GM19438 (cell line): Measurements from ENCODE around the gene LRRC4C.
"Not testable (repeated sequence)": the region's sequence is repeated elsewhere in the genome, so short reads cannot be mapped to it uniquely, and the experiment has no call there.

ENCODE experiments used
- ATAC-seq: cut with Tn5 transposase; IDR thresholded peaks from one replicate; pipeline ENCODE4 v1.9.1; 2021; ENCODE audit warnings: low read depth; ENCODE audit not compliant: unreplicated experiment

Gene LRRC4C

DNA sequence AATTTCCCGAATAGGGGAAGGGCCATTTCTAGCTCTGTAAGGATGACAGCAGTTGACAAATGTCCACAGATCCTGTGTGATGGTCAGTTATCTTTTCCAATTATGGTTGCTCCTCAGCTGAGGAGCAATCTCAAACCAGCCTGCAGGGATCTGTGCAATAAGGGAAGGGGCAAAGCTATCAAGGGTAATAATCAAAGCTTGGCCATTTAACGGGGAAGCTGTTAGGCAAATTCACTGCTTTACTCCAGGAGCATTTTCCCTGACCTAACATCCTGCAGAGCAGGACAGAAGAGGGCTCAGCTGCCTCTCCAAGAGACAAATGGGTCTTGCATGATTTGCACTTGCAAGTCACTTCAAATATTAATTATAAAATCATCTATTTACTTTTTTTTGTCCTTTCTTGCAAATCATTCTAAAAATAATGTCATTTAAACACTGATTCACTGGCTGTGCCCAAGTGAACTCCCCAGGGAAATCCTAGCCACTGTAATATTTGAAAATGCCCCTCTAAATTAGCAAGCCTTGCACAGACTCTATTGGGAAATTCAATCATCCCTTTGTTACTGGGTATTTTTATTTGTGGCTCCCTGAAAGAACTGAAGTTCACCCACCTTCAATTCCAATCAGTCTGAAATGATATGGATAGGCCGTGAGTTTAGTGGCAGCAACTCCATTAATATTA is 1256.7 kb downstream of the LRRC4C start:
- no peak for ATAC-seq

DNA sequence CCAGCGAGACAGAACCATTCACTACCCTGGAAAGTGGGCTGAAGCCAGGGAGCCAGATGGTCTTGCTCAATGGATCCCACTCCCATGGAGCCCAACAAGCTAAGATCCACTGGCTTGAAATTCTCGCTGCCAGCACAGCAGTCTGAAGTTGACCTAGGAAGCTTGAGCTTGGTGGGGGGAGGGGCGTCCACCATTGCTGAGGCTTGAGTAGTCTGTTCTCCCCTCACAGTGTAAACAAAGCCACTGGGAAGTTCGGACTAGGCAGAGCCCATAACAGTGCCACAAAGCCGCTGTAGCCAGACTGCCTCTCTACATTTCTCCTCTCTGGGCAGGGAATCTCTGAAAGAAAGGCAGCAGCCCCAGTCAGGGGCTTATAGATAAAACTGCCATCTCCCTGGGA is 1266.9 kb downstream of the LRRC4C start:
- not testable (repeated sequence) for ATAC-seq

DNA sequence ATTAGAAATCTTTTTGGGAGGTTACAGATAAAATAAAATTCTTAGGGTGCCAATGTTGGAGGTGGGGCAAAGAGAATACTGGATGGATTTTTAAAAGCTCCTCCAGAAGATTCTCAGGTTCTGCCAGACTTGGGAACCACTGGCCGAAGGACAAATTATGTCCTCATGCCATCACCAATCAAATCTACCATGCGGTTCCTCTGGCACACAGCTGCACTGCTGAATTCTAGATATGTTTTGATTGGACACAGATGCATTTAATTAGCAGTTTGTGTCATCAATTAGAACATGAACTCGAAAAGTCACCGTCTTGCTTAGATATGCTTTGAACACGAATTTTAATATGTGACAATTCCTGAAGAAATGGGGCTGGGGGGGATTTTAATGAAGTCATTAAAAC is 1269.2 kb downstream of the LRRC4C start:
- no peak for ATAC-seq

DNA sequence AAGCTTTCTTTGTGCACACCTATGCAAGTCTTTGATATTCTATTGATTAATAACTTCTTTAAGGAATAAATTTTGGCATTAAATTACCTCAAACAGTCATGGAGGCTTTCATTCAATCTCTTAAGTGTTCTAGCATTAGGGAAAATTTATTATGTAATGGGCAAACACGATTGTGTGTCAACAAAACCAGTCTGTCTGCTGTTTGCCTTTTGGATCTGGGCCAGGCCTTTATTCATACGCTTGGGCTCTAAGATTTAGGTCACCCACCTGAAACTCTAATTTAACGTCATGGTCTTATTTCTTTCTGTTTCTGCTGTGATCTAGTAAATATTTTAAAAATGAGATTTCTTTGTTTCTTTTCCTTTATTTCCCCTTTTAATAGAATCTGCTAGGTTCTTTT is 1270.6 kb downstream of the LRRC4C start:
- ATAC-seq = no peak

DNA sequence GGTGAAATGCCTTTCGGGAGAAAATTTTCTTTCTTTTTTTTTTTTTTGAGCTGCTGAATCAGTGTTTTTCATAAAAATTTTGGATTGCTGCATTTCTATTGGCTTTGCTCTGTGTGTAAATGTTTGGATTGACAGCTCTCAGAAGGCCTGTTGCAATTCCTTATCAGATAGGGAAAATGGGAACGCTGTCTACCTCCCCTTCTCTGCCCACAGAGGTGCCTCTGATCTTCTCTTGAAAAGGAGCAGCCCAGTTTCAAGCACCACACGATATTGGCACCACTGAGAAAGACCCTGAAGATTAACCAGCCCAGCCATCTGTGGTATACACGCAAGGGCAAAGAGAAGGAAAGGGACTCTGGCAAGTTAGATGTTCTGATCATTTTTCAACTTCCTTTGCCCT is 1272.2 kb downstream of the LRRC4C start:
- no peak for ATAC-seq

DNA sequence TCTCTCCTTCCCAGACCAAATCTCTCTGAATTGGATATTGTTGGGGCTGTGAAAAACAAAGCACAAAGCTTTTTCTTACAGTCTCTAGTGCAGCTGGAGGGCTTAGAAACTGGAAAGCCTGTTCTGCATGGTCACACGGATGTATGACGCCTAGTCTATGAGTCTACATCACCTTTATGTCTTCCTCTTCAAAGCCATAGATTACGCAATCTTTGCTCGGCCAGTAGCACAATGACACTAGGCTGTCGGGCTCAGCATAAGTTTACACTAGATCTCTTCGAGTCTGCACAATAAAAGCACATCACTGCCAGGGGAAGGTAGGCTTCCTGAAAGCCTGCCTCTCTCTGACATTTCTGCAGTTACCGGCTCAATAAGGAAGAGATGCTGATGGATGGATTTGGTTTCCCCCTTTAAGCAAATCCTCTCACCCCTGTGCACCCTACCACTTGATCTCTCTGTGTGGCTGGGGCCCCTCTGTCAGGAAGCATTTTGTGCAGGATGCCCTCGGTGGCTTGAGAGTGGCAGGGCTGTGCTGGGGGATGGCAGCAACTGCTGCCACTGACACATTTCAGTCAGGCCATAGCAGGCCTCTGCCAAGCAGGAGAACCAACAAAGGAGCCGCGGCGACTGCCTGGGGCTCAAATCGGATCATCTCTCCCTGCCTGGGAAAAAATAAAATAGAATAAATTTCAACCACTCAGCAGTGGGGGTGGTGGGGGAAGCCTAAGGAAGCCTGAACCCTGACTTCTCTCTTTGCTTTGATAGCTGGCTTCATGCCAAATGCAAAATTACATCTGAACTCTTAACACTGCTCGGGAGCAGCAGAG is 1272.8 kb downstream of the LRRC4C start:
- ATAC-seq = no peak

DNA sequence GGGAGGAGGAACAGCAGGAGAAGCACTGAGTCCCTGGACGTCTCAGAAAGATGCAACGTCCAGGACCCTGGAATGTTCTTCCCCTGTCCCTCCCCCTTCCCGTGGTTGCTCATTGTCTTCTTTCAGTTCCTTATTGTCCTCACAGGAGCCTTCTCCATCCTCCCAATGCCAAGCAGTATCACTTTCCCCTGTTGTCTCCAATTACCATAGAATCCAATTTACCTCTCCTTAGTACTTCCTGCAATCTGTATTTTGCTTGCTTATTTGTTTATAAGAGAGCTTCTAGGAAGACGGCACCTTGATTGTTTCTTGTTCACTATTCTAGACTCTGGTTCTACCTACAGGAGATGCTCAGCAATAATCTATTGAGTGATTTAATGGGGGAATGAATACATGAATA is 1273.7 kb downstream of the LRRC4C start:
- ATAC-seq = no peak

DNA sequence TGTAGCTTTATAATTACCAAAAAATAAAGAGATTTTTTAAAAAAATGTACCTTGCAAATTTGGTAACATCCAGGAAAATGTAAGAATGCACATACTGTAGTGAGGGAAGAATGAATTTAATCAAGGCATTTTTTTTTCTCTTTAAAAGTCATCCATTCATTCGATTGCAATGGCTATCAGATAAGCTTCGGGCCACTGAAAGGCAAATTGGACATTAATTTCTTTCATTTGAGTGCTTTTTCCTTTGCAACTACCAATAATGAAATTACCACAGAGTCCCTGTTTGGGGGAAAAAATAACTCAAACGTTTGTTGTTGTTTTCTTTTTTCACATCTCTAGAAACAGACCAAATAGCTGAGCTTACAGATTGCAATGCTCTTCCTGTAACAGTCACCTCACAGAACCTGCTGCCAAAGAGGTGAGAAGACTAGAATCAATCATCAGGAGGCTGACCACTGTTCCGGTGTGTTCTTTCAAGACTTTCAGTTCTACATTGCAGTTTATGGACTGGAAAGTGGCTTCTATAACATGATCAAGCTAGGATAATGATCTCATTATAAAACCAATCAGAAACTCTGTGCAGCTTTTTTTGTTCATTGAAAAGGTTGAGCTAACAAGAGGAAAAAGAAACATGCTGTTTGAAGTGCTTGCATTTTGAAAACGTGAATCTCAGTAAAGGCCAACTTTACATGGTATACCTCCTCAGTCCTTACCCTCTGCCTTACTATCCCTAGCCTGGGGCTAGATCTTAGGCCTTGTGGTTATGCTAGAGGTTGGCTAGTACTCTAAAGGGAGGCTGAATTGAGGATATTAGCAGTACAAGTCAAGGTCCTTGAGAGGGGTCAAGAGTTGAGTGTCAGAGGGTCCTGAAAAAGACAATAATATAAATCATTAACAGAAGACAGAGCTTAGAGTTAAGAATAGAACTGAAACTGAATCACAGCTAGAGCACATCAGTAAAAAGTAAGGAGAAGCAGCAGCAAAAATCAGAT is 1276.1 kb downstream of the LRRC4C start:
- peak; percentile 66 for ATAC-seq

DNA sequence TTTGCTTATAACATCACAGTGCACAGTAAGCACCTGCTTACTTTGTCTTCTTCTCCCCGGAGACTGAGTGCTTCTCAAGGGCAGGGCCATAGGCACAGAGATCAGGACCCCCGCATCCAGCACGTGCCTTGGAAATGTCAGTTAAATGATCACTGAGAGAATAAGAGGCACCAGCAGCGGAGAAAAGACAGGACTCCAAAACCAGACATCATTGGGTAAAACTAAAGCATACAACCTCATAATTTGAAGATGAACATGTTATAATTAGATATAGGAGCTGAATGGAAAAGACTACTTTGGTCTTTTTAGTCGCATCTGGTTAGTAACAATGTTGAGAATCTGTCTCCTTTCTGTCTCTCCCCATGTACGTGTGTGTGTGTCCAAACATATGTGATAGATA is 1279.9 kb downstream of the LRRC4C start:
- no peak for ATAC-seq

DNA sequence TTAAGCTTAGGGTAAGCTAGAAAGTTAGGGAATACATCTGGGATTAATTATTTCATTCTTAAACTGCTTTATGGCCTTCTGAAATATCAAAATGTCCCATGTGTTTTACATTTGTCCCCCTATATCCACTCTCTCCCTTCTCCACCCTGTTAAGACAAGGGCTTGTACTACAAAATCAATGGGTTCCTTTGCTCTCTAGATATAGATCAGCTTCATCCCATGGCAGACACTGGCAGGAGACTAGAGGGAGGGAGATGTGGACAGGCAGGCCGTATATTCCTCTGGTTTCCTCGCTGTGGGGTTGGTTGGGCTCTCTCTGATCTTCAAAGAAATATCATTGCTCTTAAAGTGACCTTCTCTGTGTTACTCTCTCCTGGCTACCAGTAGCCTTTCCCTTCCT is 1281.0 kb downstream of the LRRC4C start:
- no peak for ATAC-seq

DNA sequence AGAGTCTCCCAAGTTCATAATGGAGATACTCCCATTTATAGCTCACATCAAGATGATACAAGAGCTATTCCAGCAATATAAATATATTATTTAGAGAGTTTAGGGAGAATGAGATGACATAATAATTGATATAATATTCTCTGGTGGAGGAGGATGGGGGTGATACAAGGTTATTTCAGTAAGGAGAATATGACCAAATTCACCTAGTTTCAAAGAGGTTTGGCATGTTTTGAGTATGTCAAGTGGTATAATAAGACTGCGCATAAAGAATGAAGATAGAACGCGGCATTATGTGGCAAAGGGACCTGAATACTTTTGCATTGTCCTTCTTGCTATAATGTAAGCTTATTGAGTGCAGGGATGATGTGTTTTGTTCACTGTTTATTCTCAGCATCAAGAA is 1283.5 kb downstream of the LRRC4C start:
- no peak for ATAC-seq

DNA sequence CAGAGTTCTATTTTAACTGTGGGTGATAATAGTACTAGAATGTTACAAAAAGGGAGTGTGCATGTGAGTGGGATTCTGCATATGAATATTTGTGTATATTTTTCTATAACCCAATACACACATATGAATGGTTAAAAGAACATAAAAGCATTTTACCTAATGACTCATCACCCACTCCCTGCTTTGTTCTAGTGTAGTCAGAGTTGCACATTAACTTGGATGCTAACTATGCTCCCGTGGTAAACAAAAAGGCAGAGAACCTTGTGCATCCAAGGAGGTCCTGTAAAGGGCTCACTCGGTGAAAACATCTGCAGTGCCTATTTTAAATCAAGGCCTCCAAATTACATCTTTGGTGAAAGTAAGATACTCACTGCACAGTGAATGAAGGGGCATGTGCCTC is 1289.4 kb downstream of the LRRC4C start:
- ATAC-seq = no peak

DNA sequence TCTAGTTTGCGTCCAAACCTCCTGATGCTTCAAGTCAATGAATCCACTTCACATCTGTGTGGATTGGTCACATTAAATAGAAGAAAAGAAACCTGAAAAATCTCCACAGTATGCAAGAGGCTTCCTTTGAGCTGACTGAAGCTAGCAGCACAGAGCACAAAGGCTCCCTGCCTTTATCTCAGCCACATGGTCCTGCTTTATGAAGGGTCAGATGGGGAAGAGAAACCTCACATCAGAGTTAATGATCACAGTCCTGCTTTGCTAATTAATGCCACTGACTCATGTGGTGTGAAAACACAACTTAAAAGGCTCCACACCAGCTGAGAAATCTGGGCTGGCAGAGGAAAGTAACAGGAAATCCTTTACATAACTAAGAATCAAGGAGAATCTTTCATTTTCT is 1291.0 kb downstream of the LRRC4C start:
- ATAC-seq = peak; percentile 65

DNA sequence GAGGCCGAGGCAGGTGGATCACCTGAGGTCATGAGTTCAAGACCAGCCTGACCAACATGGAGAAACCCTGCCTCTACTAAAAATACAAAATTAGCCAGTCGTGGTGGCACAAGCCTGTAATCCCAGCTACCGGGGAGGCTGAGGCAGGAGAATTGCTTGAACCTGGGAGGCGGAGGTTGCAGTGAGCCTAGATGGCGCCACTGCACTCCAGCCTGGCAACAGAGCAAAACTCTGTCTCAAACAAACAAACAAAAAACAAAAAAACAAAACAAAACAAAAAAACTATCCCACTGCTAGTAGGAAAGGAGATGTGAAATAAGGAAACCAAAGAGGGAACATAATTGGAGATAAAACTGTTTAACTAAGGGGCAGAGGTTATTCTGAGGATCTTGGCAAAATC is 1291.6 kb downstream of the LRRC4C start:
- not testable (repeated sequence) for ATAC-seq

DNA sequence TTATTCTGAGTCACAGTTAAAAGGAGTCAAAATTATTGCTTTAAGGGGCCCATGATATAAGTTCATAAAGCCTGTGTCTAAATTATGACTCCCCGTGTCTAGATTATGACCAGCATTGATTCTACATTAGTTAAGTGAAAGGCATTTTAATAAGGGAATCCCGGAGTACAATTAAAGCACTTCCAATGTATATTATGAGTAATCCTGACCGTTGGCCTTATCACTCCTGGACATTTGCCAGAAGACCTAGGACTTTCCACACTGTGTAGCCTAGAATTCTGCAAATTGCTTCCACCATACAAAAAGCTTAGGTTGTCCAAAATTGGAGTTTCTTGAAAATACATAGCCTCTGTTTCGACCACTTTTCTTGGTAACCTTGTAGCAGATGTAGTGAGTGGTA is 1292.6 kb downstream of the LRRC4C start:
- no peak for ATAC-seq

DNA sequence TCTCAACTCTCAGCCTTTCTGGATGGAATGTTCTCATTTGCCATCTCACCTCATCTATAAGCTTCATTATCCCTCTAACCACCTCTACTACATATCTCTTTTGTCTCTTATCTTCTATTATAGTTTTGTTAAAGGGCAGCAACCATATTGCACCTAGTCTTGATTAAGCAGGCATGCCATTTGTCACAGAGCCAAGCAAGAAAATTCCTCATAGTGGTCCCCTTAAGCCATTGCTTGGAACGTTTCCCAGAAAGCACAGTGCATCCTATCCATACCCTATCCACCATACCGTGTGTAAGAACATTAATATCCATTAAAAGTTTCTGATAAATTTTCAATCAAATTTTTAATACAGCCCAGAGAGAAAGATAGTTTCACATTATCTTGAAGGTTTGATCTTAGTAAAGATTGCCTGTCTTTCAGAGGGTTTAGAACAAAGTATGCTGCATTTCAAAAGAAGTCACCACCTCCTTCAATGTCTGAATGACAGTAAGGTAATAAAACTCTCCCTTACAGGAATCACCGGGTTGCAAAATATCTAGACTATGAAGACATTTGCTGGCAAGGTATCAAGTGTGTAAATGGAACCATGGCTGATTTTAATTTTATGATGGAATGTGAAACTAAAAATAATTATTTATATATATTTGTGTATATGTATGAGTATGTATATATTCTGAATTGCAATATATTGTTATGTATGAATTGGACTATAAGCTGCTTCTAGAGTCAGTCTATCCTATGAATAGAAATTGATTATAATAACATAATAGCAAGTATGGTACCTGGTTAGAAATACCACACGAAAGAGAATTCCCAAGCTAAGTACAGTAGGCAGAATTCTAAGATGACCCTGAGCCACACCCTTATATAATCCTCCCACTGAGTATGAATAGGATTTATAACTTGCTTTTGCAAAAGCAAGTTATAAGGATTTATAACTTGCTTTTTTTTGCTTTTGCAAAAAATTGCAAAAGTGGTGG is 1296.3 kb downstream of the LRRC4C start:
- ATAC-seq = no peak

DNA sequence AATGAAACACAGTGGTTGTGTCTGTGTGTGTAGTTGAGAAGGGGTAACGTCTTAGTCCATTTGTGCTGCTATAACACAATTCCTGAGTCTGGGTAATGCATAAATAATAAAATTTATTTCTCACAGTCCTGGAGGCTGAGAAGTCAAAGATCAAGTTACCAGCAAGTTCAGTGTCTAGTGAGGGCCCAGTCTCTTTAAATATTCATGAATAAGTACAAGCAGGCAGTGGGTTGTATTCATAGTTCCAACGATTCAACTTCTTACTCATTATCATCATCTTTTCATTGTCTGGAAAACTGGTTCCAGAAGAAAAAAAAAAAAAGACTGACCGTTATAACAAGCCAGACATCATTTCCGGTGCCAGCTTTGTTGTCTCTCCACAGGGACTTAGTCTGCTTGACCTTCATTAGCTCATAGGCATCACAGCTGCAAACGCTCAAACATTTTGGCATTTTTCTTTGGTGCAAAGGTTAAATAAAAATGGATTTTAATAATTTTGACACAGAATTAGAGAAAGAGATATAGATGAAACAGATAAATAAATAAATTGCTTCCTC is 1297.5 kb downstream of the LRRC4C start:
- no peak for ATAC-seq

DNA sequence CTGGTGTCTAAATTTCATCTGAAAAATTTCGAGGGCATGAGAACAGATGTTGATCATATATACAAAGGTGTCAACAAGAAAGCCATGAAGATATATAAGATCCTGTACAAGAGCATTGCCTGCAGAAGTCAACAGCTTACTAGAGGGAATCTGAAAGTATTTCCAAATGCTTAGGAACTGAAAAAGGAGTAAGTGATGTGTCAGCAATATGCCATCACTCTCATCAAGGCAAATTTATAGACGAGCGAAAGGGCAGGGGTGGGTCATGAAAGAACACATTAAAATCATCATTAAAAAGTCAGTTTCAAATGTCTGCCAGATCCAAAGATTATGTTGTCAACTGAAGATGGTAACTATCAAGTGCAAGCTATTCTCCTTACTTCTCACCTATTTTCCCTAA is 1299.0 kb downstream of the LRRC4C start:
- no peak for ATAC-seq

DNA sequence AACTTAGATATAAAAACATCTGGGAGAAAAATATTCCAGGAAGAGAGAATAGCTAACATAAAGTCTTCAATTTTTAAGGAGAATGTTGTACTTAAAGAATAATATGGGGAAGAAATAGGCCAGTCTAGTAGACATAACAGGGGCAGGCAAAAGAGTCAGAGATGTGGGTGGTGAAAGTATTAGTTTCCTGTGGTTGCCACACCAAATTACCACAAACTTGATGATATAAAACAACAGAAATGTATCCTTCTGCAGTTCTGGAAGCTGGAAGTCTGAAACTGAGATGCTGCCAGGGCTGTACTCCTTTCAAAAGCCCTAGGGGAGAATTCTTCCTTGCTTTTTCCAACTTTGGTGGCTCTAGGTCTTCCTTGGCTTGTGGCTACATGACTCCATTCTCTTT is 1309.7 kb downstream of the LRRC4C start:
- no peak for ATAC-seq

DNA sequence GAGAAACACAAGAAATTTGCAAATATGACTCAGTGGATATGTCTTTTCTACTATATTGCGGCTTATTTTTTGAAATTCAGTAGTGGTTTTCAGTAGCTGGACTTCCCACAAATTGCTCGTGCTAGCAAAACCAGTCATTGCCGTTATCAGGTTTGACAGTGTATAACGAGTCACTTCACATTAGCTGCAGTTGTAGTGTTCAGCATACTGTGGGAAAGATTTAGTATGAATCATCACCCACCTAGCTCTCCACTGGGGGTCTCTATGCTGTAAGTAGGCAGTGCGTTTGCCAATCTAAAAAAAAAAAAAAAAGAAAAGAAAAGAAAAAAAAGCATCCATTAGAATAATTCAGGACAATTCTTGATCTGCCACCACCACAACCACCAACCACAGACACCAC is 1318.9 kb downstream of the LRRC4C start:
- ATAC-seq = no peak
